Activated CD8-positive, alpha-beta memory T cell treated with anti-CD3 and anti-CD28 coated beads, Interleukin-2, amount 50 U/mL, for 1 hour (primary cell): ENCODE measurements around the gene PHKG2.
A peak's percentile ranks its signal among the peaks of the same experiment; 100 is the strongest.

ENCODE experiments used
- DNase-seq: peaks from one replicate; pipeline ENCODE4 v3.0.0-alpha.2; 2020; ENCODE audit errors: extremely low read depth

Gene PHKG2

GRCh38 chr16:30757316-30757715 lies 9.1 kb downstream of the PHKG2 start:
- DNase-seq: no peak

DNA sequence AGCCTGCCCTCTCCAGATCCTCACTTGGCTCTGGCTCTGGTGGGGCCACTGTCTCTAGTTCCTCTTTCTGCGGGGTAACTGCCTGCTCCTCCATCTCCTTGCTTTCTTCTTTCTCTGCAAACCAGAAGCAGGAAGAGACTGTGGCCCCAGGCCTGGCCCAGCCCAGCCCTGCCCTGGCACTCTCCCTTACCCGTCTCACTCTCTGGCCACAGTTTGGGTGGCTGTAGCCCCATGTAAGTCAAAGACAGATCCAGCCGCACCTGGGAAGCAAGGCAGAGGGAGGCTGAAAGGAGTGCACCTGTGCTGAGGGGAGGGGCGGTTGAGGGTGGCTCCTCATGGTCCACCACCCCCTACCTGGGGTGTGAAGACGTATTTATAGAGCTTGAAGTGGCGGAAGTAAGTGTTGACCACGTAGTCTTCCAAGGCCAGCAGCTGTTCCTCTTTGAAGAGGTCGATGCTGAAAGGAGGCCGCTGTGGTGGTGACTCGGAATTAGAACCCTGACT lies 10.8 kb downstream of the PHKG2 start:
- DNase-seq: no peak

DNA sequence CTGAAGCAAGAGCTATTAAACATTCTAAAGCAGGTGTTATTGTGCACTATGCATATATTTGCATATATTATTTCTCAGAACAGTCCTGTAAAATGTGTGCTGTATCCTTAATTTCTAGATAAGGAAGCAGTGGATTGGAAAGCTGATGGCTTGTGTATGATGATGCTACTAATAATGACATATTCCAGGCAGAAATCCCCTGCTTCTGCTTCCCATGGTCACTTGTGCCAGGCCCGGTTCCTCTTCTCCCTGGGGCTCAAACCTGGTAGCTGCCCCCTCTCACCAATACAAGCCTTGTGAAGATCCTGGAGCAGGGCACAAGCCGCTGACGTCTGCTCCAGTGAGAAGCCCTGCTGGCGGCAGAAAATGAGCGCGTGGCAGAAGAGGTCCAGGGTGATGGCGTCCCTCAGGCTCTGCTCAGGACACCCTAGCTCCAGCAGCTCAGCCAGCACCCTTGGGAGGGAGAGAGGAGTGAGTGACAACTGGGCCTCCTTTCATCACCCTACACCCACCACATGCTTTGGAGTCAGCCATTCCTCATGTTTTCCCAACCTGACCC lies 11.9 kb downstream of the PHKG2 start:
- no peak for DNase-seq

GRCh38 chr16:30760577-30761426 lies 12.6 kb downstream of the PHKG2 start:
- DNase-seq: no peak

GRCh38 chr16:30761427-30761927 lies 13.3 kb downstream of the PHKG2 start:
- no peak for DNase-seq

DNA sequence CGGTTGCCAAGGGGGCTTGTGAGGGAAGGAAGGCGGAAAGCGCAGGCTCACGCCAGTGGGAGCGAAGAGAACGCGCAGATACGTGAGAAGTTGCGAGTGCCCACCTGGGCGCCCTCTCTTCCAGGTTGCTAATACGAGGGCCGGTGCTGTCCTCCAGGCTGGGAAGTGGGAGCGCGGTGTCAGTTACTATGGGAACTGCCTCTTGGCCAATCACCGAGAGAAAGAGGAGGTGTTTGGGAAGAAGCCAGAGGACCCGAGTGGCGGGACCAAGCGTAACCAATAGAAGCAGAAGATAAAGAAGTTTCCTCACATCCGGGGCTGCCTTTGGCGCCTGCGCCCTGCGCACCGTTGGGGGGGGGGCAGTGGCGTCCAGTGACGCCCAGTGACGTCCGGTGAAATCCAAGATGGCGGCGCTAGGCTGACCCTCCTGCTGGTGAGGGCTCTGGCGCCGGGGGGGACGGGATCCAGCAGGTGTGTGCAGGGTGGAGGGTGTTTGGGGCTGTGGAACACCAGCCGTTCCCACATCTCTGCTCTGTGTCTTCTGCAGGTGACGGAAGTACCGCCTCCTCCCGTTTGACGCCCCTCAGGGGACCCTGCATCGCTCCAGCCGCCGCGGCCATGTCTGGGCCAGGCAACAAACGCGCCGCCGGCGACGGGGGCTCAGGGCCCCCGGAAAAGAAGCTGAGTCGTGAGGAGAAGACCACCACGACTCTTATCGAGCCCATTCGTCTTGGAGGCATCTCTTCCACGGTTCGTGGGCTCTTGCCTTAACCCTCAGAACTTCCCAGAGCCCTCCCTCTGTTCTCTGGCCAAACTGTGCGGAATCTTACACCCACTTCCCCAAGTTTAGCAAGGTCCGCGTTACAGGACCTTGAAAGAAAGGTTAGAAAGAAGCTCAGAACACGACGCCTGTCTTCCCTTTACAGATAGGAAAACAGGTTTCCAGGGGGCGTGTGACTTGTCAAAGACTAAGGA lies 14.0 kb downstream of the PHKG2 start, which contains the start of the genes CFAP119 and RNF40:
CFAP119 (minus strand) TSS at position 135 of the 975 bp plus-strand sequence. CDS start 314 bp downstream, outside the sequence.
RNF40 (plus strand) TSS at position 395 of the 975 bp plus-strand sequence; CDS start at position 619, 224 bp downstream.
- DNase-seq: peak; percentile 61

GRCh38 chr16:30762991-30763725 lies 14.9 kb downstream of the PHKG2 start:
- DNase-seq: no peak

- DNase-seq: no peak
Observed at GRCh38 chr16:30764086-30764485, 15.9 kb downstream of the PHKG2 start.

DNA sequence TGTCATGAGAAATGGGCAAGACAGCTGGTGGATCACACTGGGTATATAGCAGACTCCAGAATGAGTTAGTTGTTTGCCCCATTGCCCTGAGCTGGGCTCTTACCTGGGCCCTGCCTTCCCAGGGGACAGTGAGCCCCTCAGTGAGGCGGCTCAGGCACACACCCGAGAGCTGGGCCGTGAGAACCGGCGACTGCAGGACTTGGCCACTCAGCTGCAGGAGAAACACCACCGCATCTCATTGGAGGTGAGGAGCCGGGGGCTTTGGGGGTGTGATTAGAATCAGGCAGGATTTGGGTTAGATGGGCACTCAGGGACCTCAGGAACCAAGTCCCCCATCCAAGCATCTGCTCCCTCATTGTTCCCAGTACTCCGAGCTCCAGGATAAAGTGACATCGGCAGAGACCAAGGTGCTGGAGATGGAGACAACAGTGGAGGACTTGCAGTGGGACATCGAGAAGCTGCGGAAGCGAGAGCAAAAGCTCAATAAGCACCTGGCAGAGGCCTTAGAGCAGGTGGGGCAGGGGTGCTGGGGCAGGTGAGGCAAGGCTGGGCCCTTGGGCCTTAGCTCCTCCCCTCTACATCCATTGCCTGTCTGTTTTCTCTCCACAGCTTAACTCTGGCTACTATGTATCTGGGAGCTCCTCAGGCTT lies 16.7 kb downstream of the PHKG2 start:
- no peak for DNase-seq

GRCh38 chr16:30766206-30766932 lies 18.1 kb downstream of the PHKG2 start:
- DNase-seq: no peak

DNA sequence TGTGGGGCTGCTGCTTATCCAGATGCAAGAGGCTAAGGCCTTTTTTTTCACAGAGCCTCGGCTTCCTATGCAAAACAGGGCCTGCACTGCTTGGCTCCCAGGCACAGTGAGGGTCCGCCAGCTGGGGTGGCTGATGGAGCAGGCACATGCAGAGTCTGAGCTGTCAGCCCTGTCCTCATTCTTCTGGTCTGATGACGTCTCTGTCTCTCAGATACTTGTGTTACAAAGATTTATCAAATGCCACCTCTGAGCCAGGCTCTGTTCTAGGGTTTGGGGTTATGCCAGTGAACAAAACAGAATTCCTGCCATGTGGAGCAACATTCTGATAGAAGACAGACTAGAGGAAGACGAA lies 18.7 kb downstream of the PHKG2 start:
- DNase-seq: no peak

GRCh38 chr16:30767767-30768465 lies 19.7 kb downstream of the PHKG2 start:
- no peak for DNase-seq

- DNase-seq: no peak
Observed at GRCh38 chr16:30768583-30769181, 20.5 kb downstream of the PHKG2 start.

GRCh38 chr16:30769379-30770089 lies 21.3 kb downstream of the PHKG2 start:
- no peak for DNase-seq

- no peak for DNase-seq
Observed at GRCh38 chr16:30771726-30772125, 23.5 kb downstream of the PHKG2 start.

DNA sequence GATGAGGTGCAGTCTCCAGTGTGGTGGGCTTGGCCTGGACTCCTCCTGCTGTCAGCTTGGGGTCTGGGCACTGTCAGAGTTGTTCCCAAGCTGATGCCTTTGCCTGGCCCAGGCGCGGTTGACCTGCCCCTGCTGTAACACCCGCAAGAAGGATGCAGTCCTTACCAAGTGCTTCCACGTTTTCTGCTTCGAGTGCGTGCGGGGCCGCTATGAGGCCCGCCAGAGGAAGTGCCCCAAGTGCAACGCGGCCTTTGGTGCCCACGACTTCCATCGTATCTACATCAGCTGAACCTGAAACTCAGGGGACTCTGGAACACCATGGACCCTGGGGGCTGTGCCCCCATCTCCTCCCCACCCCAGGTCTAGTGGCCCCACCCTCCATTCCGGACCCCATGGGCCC lies 25.6 kb downstream of the PHKG2 start:
- DNase-seq: no peak

GRCh38 chr16:30774367-30775130 lies 26.3 kb downstream of the PHKG2 start:
- DNase-seq: no peak

- DNase-seq: no peak
Observed at GRCh38 chr16:30775131-30775391, 26.8 kb downstream of the PHKG2 start.
